Smooth muscle cell (in vitro differentiated cells): ENCODE results near the gene NDRG4. TPM values are rescaled to one million over a fixed set of nuclear protein-coding genes. Genes with fewer than 3 reads are reported as not detected.

Source experiments
- DNase-seq: peaks from one replicate; lab custom pipeline; 2025; ENCODE audit not compliant: unreplicated experiment; lab: John Stamatoyannopoulos, UW
- H2AFZ ChIP-seq: fragments of 200-600 bp; sonication (generic); 2 replicates; pipeline ENCODE4 v1.6.0; 2016; ENCODE audit warnings: antibody characterized with exemption, low read depth, mild to moderate bottlenecking
- H3F3A ChIP-seq: fragments of 200-600 bp; sonication (generic); 2 replicates; pipeline ENCODE4 v1.6.0; 2017; ENCODE audit warnings: antibody characterized with exemption, low read depth
- H3K27ac ChIP-seq: fragments of 200-600 bp; sonication (generic); 2 replicates; pipeline ENCODE4 v1.5.1; 2016; ENCODE audit warnings: low read depth, mild to moderate bottlenecking
- H3K27me3 ChIP-seq: fragments of 200-600 bp; sonication (generic); 2 replicates; pipeline ENCODE4 v1.6.1; 2016; ENCODE audit warnings: low read depth, mild to moderate bottlenecking
- H3K36me3 ChIP-seq: fragments of 200-600 bp; sonication (generic); 2 replicates; pipeline ENCODE4 v1.5.1; 2016; ENCODE audit warnings: low read depth
- H3K4me1 ChIP-seq: fragments of 200-600 bp; sonication (generic); 2 replicates; pipeline ENCODE4 v1.5.1; 2016; ENCODE audit warnings: low read depth
- H3K4me2 ChIP-seq: fragments of 200-600 bp; sonication (generic); 2 replicates; pipeline ENCODE4 v1.6.0; 2016; ENCODE audit warnings: mild to moderate bottlenecking
- H3K4me3 ChIP-seq: fragments of 200-600 bp; sonication (generic); 2 replicates; pipeline ENCODE4 v1.5.1; 2016; ENCODE audit warnings: mild to moderate bottlenecking
- H3K79me2 ChIP-seq: fragments of 200-600 bp; sonication (generic); 2 replicates; pipeline ENCODE4 v1.6.0; 2016; ENCODE audit warnings: low read depth, mild to moderate bottlenecking
- H3K9ac ChIP-seq: fragments of 200-600 bp; sonication (generic); 2 replicates; pipeline ENCODE4 v1.6.0; 2016; ENCODE audit warnings: low read depth
- H3K9me3 ChIP-seq: fragments of 200-600 bp; sonication (generic); replicated peaks from 2 replicates; pipeline ENCODE4 v1.5.1; 2016; ENCODE audit warnings: low read depth
- H4K20me1 ChIP-seq: fragments of 200-600 bp; sonication (generic); 2 replicates; pipeline ENCODE4 v1.6.0; 2016; ENCODE audit warnings: low read depth
- WGBS: methylation state at CpG from one replicate; pipeline ENCODE4 v1.1.7; 2016; ENCODE audit warnings: low lambda C conversion rate; 5-methylcytosine and 5-hydroxymethylcytosine counted together
- polyA plus RNA-seq: library from polyadenylated mRNA; unstranded; fragments of >200 nt; fragmentation: Nextera tagmentation; extraction: Ambion mirVana; gene quantifications from 2 replicates; pipeline ENCODE4 v1.2.1, GENCODE V29; 2016
- total RNA-seq: library from RNA; depleted of rRNA; stranded (reverse); fragments of >200 nt; gene quantifications from 2 replicates; pipeline ENCODE4 v1.2.3, GENCODE V29; 2014
- TF ChIP-seq, protein P1 (sequence below): fragments of 200-600 bp; sonication (generic); IDR thresholded peaks from 2 replicates; pipeline ENCODE4 v1.5.1; 2017; ENCODE audit warnings: borderline replicate concordance, mild to moderate bottlenecking, antibody characterized with exemption; ENCODE audit not compliant: insufficient read depth, poor library complexity, severe bottlenecking

The NDRG4 gene
- total and polyA plus RNA-seq, 2 experiments from 2014 or later, result 9.9 to 23.0 TPM

DNA sequence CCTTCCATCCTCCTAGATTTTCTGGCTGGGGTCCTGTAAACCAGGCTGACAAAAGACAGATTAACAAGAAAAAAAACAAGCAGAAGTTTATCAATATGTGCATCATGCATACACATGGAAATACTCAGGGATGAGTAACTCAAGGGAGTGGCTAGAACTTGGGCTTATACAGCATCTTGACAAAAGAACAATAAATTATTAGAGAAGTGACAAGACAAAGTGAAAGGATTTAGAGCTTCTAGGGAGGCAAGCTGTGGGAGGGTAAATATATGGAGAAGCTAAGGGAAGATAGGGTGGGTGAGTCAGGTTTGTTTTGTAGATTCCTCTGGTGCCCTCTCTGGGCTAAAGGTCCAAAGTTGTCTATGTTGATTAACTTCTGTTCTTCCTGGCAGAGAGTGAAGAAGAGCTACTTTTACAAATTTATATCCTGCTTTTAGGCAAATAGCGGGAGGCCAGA, 48.0 kb upstream of the NDRG4 start:
- DNase-seq, result no peak
- Histone ChIP-seq H3K4me3 (no peak overlapping the region), H3F3A (no peaks in the 10 kb centered on the region), H3K4me2 (no peak overlapping the region), H2AFZ (no peak overlapping the region), H3K79me2 (no peaks in the 10 kb centered on the region), H3K27me3 (peaks cover 19% of the 10 kb centered on the region), H3K36me3 (no peaks in the 10 kb centered on the region), H3K4me1 (no peaks in the 10 kb centered on the region), H4K20me1 (no peaks in the 10 kb centered on the region), H3K27ac (no peak overlapping the region), H3K9me3 (no peaks in the 10 kb centered on the region), H3K9ac (no peak overlapping the region)
- WGBS, result 88% methylated on average over 1 of the region's 1 CpG
- TF ChIP-seq, protein P1, sequence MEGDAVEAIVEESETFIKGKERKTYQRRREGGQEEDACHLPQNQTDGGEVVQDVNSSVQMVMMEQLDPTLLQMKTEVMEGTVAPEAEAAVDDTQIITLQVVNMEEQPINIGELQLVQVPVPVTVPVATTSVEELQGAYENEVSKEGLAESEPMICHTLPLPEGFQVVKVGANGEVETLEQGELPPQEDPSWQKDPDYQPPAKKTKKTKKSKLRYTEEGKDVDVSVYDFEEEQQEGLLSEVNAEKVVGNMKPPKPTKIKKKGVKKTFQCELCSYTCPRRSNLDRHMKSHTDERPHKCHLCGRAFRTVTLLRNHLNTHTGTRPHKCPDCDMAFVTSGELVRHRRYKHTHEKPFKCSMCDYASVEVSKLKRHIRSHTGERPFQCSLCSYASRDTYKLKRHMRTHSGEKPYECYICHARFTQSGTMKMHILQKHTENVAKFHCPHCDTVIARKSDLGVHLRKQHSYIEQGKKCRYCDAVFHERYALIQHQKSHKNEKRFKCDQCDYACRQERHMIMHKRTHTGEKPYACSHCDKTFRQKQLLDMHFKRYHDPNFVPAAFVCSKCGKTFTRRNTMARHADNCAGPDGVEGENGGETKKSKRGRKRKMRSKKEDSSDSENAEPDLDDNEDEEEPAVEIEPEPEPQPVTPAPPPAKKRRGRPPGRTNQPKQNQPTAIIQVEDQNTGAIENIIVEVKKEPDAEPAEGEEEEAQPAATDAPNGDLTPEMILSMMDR, result no peak

DNA sequence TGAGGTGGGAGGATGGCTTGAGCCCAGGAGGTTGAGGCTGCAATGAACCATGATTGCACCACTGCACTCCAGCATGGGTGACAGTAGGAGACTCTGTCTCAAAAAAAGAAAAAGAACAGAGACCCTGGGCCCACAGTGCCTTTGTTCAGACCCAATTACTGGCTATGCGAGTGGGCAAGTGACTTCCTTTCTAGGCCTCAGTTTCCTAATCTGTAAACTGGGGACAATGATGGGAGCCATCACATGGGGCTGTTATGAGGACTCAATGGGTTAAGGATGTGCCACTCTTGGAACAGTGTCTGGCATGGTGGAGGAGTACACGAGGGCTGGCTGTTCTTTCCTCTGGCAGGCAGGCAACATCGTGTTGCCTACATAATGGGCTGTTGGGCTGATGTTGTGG, 47.3 kb upstream of the NDRG4 start:
- H3F3A ChIP-seq, result no peaks in the 10 kb centered on the region
- H3K4me2 ChIP-seq, result no peak overlapping the region
- H3K27me3 ChIP-seq, result peaks cover 19% of the 10 kb centered on the region
- no peaks in the 10 kb centered on the region for H3K4me1 ChIP-seq
- no peaks in the 10 kb centered on the region for H4K20me1 ChIP-seq
- TF ChIP-seq, protein P1, result no peak
- no peak overlapping the region for H3K4me3 ChIP-seq
- H3K79me2 ChIP-seq, result no peaks in the 10 kb centered on the region
- WGBS, result 94% methylated on average over 3 of the region's 3 CpGs
- no peak overlapping the region for H3K9ac ChIP-seq
- no peaks in the 10 kb centered on the region for H3K36me3 ChIP-seq
- H3K9me3 ChIP-seq, result no peaks in the 10 kb centered on the region
- no peak for DNase-seq
- no peak overlapping the region for H2AFZ ChIP-seq
- no peak overlapping the region for H3K27ac ChIP-seq

DNA sequence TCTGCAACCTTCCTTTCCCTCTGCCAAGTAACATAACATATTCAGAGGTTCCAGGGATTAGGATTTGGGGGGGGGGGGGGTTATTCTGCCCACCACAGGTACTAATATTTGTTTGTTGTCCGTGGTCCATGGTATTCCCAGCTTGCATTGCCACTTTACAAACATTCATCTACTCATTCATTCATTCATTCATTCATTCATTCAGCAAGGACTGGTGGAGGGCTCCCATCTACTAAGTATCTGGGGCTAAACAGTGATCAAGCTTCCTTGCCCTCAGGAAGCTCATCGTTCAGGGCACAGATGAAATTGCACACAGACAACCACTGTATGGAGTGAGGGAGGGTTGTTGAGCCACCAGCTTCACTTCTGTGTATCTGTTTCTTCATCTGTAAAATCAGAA, 45.8 kb upstream of the NDRG4 start:
- H3F3A ChIP-seq, result no peaks in the 10 kb centered on the region
- no peaks in the 10 kb centered on the region for H3K9me3 ChIP-seq
- H3K36me3 ChIP-seq, result no peaks in the 10 kb centered on the region
- peaks cover 11% of the 10 kb centered on the region for H3K27me3 ChIP-seq
- no peaks in the 10 kb centered on the region for H3K4me1 ChIP-seq
- TF ChIP-seq, protein P1, result no peak
- no peak overlapping the region for H3K4me3 ChIP-seq
- DNase-seq, result no peak
- no peak overlapping the region for H3K4me2 ChIP-seq
- H3K79me2 ChIP-seq, result no peaks in the 10 kb centered on the region
- H2AFZ ChIP-seq, result no peak overlapping the region
- no peak overlapping the region for H3K27ac ChIP-seq
- 83% methylated on average over 2 of the region's 2 CpGs for WGBS
- no peak overlapping the region for H3K9ac ChIP-seq
- no peaks in the 10 kb centered on the region for H4K20me1 ChIP-seq

DNA sequence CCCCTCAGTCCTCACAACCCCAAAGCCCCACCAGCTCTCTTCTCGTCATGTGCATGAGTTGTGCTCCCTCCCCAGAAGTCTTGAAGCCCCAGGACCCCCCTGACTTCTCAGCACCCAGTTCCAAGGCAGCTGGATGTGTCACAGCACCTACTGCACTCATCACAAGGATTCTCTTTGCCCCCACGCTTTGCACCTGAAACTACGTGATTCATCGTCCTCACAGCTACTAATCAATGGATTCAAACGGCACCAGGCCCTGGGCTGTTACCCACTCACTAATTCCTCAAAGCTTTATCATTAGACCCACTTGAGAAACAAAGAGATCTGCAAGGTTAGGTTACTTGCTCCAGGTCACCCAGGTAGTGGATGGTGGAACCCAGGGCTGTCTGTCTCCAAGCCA, 45.1 kb upstream of the NDRG4 start:
- WGBS, result 81% methylated on average over 5 of the region's 5 CpGs
- H3K9ac ChIP-seq, result no peak overlapping the region
- no peaks in the 10 kb centered on the region for H3K36me3 ChIP-seq
- H3K79me2 ChIP-seq, result no peaks in the 10 kb centered on the region
- no peaks in the 10 kb centered on the region for H3F3A ChIP-seq
- no peaks in the 10 kb centered on the region for H3K4me1 ChIP-seq
- peaks cover 11% of the 10 kb centered on the region for H3K27me3 ChIP-seq
- no peak overlapping the region for H3K4me2 ChIP-seq
- no peaks in the 10 kb centered on the region for H3K9me3 ChIP-seq
- DNase-seq, result no peak
- H2AFZ ChIP-seq, result no peak overlapping the region
- H3K4me3 ChIP-seq, result no peak overlapping the region
- H4K20me1 ChIP-seq, result no peaks in the 10 kb centered on the region
- TF ChIP-seq, protein P1, result no peak
- no peak overlapping the region for H3K27ac ChIP-seq
